ENCODE results near the gene SLAMF6. TPM values are rescaled to one million over a fixed set of nuclear protein-coding genes. Genes with fewer than 3 reads are reported as not detected.

SLAMF6 gene
- total and polyA plus RNA-seq, 3 experiments from 2014 or later, result 28.3 to 201 (median 30.7) TPM

DNA sequence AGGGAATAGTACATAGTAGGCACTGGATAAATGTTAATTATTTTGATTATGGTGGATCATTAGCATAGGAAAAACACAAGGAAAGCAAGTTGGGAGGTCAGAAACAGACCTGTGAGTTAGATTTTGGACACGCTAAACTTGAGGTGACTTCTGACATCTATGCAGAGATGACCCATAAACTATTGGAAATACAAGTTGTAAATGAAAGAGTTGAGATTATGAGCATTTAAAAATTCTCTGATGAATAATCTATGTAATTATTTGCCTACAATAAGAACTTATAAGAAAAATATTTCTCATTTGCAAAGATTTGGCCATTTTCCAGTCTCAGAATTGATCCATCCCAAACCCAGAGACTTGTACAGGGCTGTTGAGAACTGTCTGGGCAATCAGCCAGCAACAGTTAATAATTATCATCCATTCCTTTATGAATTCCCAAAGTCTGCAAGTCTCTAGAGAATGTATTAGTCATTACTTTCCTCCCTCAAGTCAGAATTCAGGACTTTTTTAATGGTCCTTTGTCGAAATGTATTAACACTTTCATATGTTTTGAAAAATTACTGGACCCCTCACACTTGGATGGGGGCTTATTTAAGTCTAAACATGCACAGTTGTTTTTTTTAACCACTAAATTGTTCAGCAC, 19.4 kb upstream of the SLAMF6 start:
- H3K9me3 ChIP-seq (ENCODE audit: low read length), result no peaks in the 10 kb centered on the region
- Mint-ChIP-seq H3K9me3 (no peaks in the 10 kb centered on the region), H3K4me1 (peaks cover 63 to 81% (median 76%) of the 10 kb centered on the region in 3 donors)

DNA sequence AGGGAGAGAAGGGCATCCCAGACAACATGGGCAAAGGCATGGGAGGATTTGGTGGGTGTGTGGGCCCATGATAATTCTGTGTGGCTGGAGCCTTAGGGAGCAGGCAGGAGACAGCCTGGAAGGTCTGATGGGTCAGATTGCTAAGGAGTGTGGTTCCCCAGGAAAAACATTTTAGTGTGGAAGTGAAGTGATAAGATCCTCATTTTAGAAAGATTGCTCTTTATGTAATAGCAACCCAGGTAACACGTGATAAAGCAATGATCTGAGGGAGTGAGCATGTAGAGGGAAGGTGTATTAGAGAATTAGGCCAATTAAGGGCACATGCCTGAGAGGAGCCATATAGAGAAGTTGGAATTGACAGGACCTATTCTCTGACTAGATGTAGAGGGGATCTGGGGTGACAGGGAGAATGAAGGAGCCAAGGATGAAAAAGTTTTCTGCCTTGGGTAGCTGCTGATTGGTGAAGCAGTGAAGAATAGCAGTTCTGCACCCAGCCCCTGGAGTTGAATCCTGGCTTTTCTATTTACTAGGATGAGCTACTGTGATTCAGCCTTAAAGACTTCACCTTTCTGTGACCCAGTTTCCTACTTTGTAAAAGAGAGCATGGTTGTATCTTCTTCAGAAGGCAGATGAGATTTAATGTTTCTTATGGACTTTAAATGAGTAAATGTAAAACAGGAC, 18.7 kb upstream of the SLAMF6 start:
- Mint-ChIP-seq H3K27me3 (no peaks in the 10 kb centered on the region), H3K4me1 (peaks cover 61 to 81% (median 78%) of the 10 kb centered on the region in 3 donors), H3K27ac (peak overlapping the region; percentile 77 to 98 (median 91)), H3K36me3 (peaks cover 12 to 32% (median 12%) of the 10 kb centered on the region in 3 donors), H3K9me3 (no peaks in the 10 kb centered on the region), H3K4me3 (peak overlapping the region in 6 of 7 donors; percentile 1 to 51 (median 18))
- Histone ChIP-seq H3K27me3 (ENCODE audit: insufficient read depth, low read length, poor library complexity, severe bottlenecking) (no peaks in the 10 kb centered on the region), H3K4me3 (ENCODE audit: low read length) (no peak overlapping the region), H3K4me1 (ENCODE audit: insufficient read depth, low read length) (peaks cover 55% of the 10 kb centered on the region), H3K36me3 (ENCODE audit: insufficient read depth, low read length) (no peaks in the 10 kb centered on the region), H3K9me3 (ENCODE audit: low read length) (no peaks in the 10 kb centered on the region), H3K27ac (ENCODE audit: low read depth, low read length) (peak overlapping the region; percentile 82)
- ChIA-PET CTCF (interaction anchor here (1.0 to 23.1 kb wide), 10 partner anchors 14 to 133 kb away, joined by 3 to 218 read pairs (median 8); partner anchors contain the start of gene SLAMF6), POLR2A (interaction anchor here (0.5 to 1.1 kb wide), 2 partner anchors 13 to 478 kb away, joined by 3 to 7 read pairs; no protein-coding TSS in a partner anchor)
- DNase-seq, result no peak

More for the DNA sequence above, 19.4 kb upstream of the SLAMF6 start:
- ChIA-PET POLR2A (interaction anchor here (1.2 kb wide), 1 partner anchor 63 kb away, joined by 5 read pairs; no protein-coding TSS in a partner anchor), CTCF (interaction anchor here (2.3 to 23.1 kb wide), 2 partner anchors 66 to 113 kb away, joined by 15 to 218 read pairs; no protein-coding TSS in a partner anchor)
- peaks cover 55% of the 10 kb centered on the region for H3K4me1 ChIP-seq (ENCODE audit: insufficient read depth, low read length)
- no peak for DNase-seq
- peaks cover 8 to 36% (median 16%) of the 10 kb centered on the region in 3 donors for H3K36me3 Mint-ChIP-seq
- H3K27me3 Mint-ChIP-seq, result peaks cover 0 to 1% of the 10 kb centered on the region in 2 donors
- peak overlapping the region in 1 of 7 donors; percentile 1 for H3K4me3 Mint-ChIP-seq
- peaks cover 3% of the 10 kb centered on the region for H3K36me3 ChIP-seq (ENCODE audit: insufficient read depth, low read length)
- no peak overlapping the region for H3K27ac ChIP-seq (ENCODE audit: low read depth, low read length)
- no peak overlapping the region for H3K4me3 ChIP-seq (ENCODE audit: low read length)
- no peaks in the 10 kb centered on the region for H3K27me3 ChIP-seq (ENCODE audit: insufficient read depth, low read length, poor library complexity, severe bottlenecking)
- peak overlapping the region; percentile 77 to 98 (median 91) for H3K27ac Mint-ChIP-seq

DNA sequence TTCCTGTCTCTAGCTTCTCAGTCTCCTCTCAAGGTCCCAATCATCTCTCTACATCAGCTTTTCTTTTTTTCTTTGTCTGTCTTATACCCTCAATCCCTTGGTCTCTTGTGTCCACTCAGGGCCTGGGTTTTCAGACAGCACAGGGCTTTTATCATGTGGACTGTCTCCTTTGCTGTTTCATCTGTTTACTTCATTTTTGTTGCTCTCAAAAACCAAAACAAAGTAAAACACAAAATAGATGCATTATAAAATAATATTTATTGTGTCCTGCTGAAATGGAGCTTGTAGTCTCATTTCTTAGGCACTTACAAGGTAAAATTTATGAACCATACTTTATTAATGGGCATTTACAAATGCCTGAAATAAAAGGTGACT, 17.8 kb upstream of the SLAMF6 start:
- CTCF ChIA-PET, result interaction anchor here (1.0 to 23.1 kb wide), 14 partner anchors 9 to 134 kb away, joined by 3 to 218 read pairs (median 8); partner anchors contain the start of gene SLAMF6
- Mint-ChIP-seq H3K27ac (peak overlapping the region; percentile 80 to 98 (median 94)), H3K4me1 (peaks cover 59 to 76% (median 76%) of the 10 kb centered on the region in 3 donors)

DNA sequence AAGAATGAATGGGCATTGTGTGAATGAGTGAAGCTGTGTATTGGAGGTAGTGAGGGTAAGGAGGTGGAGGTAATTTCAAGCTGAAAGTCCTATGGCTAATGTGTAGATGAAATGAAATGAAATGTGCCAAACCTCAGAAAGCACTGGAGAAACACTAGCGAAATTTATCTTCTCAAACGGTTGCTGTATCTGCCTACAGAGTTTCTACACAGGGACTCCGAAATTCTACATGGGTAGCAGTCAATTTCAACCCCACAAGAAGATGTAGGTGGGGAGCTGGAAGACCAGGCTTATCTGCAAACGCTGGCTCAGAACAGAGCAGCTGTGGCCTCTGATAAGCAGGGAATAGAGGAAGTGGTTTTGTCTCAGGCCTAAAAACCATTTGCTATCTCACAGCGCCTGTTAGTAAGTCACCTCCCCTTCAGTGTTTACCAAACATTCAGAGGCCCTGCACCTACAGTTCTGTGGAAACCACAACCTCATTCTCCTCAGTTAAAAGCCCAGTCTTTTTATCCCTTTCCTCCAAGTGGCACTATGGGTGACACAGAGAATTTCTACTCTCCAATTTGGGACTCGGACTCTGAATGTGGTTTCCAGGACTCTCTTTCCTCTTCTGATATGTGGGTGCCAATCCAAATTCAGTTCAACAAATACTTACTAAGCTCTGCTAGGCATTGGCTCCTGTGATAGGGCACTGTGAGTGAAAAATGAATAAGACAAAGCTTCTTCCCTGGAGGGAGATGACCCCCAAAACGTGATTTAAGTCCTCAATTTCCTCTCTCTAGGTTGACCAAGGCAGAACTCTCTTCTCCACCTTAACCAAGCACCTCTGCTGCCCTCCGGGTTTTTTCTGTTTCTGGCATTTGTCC, 17.2 kb upstream of the SLAMF6 start:
- Mint-ChIP-seq H3K4me3 (peak overlapping the region; percentile 8 to 84 (median 73)), H3K36me3 (peaks cover 7 to 27% (median 25%) of the 10 kb centered on the region in 3 donors), H3K27me3 (no peaks in the 10 kb centered on the region), H3K27ac (peak overlapping the region; percentile 80 to 98 (median 94)), H3K9me3 (peaks cover 2 to 11% (median 10%) of the 10 kb centered on the region in 5 donors), H3K4me1 (peaks cover 58 to 74% (median 73%) of the 10 kb centered on the region in 3 donors)
- H3K4me3 ChIP-seq (ENCODE audit: low read length), result peak overlapping the region; percentile 21
- ChIA-PET POLR2A (interaction anchor here (0.6 to 1.6 kb wide), 9 partner anchors 9 to 52 kb away, joined by 3 to 11 read pairs (median 4); partner anchors contain the start of gene SLAMF6), CTCF (interaction anchor here (1.0 to 23.1 kb wide), 15 partner anchors 9 to 135 kb away, joined by 3 to 218 read pairs (median 7); partner anchors contain the start of gene SLAMF6)
- peak overlapping the region; percentile 82 for H3K27ac ChIP-seq (ENCODE audit: low read depth, low read length)
- no peaks in the 10 kb centered on the region for H3K36me3 ChIP-seq (ENCODE audit: insufficient read depth, low read length)
- H3K4me1 ChIP-seq (ENCODE audit: insufficient read depth, low read length), result peaks cover 54% of the 10 kb centered on the region
- peaks cover 2% of the 10 kb centered on the region for H3K9me3 ChIP-seq (ENCODE audit: low read length)
- no peaks in the 10 kb centered on the region for H3K27me3 ChIP-seq (ENCODE audit: insufficient read depth, low read length, poor library complexity, severe bottlenecking)
- DNase-seq, result peak; percentile 16 to 75 (median 52)

More for the DNA sequence above, 17.8 kb upstream of the SLAMF6 start:
- peak overlapping the region; percentile 8 to 84 (median 73) for H3K4me3 Mint-ChIP-seq
- Histone ChIP-seq H3K4me3 (ENCODE audit: low read length) (peak overlapping the region; percentile 21), H3K36me3 (ENCODE audit: insufficient read depth, low read length) (no peaks in the 10 kb centered on the region), H3K9me3 (ENCODE audit: low read length) (no peaks in the 10 kb centered on the region), H3K27me3 (ENCODE audit: insufficient read depth, low read length, poor library complexity, severe bottlenecking) (no peaks in the 10 kb centered on the region), H3K27ac (ENCODE audit: low read depth, low read length) (peak overlapping the region; percentile 82), H3K4me1 (ENCODE audit: insufficient read depth, low read length) (peaks cover 55% of the 10 kb centered on the region)
- no peak for DNase-seq
- POLR2A ChIA-PET, result interaction anchor here (0.6 to 1.6 kb wide), 7 partner anchors 12 to 44 kb away, joined by 3 to 11 read pairs (median 4); partner anchors contain the start of gene SLAMF6
- peaks cover 0 to 8% (median 6%) of the 10 kb centered on the region in 5 donors for H3K9me3 Mint-ChIP-seq
- H3K36me3 Mint-ChIP-seq, result peaks cover 7 to 27% (median 22%) of the 10 kb centered on the region in 3 donors
- H3K27me3 Mint-ChIP-seq, result no peaks in the 10 kb centered on the region

DNA sequence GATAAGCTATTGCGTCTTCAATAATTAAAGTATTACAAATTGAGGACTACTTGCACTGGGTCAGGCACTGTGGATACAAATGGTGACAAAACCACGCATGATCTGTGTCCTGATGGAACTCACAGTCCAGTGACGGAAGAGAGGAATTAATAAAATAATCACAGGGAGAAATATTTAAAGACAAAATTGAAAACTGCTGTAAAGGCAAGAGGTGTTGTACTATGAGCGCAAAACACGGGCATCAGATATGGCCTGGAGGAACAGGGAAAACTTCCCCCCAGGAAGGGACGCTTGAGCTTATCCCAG, 16.6 kb upstream of the SLAMF6 start:
- H3K36me3 ChIP-seq (ENCODE audit: insufficient read depth, low read length), result no peaks in the 10 kb centered on the region
- POLR2A ChIA-PET, result interaction anchor here (1.0 to 1.6 kb wide), 4 partner anchors 9 to 52 kb away, joined by 3 to 11 read pairs (median 5); partner anchors contain the start of gene SLAMF6

DNA sequence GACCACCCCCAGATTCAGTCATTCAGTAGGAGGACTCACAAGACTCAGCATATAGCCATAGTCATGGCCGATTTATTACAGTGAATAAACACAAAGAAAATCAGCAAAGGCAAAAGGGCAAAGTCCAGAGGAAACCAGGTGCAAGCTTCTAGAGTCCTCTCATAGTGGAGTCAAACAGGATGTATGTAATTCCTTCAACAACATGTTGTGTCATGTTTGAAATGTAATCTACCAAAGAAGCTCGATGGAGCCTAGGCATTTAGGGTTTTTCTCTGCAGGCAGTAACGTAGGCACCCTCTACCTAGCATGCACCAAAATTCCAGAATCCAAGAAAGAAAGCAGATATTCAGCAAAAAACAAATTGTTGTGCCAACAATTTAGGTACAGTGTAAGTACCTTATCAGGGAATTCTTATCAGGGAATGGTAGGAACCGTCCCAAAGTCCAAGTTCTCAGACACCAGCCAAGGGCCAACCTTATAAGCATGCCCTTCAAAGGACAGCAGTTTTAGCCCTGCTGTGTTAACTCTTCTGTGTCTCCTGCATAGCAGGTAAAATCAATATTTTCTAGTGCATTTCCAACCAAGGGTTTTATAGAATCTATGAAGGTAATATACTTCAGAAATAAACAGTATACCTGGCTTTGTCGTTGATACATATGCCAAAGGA, 16.1 kb upstream of the SLAMF6 start:
- peak overlapping the region; percentile 69 for H3K27ac ChIP-seq (ENCODE audit: low read depth, low read length)
- no peaks in the 10 kb centered on the region for H3K27me3 ChIP-seq (ENCODE audit: insufficient read depth, low read length, poor library complexity, severe bottlenecking)
- CTCF ChIA-PET, result interaction anchor here (1.1 to 23.1 kb wide), 6 partner anchors 10 to 70 kb away, joined by 4 to 218 read pairs (median 10); partner anchors contain the start of gene SLAMF6
- Mint-ChIP-seq H3K36me3 (peaks cover 4 to 22% (median 21%) of the 10 kb centered on the region in 3 donors), H3K4me3 (peak overlapping the region in 6 of 7 donors; percentile 13 to 84 (median 68)), H3K9me3 (peaks cover 9 to 21% (median 19%) of the 10 kb centered on the region in 5 donors), H3K27me3 (no peaks in the 10 kb centered on the region), H3K4me1 (peaks cover 47 to 63% (median 62%) of the 10 kb centered on the region in 3 donors), H3K27ac (peak overlapping the region; percentile 80 to 98 (median 91))
- DNase-seq, result no peak
- peaks cover 5% of the 10 kb centered on the region for H3K9me3 ChIP-seq (ENCODE audit: low read length)
- H3K4me3 ChIP-seq (ENCODE audit: low read length), result no peak overlapping the region
- no peaks in the 10 kb centered on the region for H3K36me3 ChIP-seq (ENCODE audit: insufficient read depth, low read length)
- POLR2A ChIA-PET, result interaction anchor here (0.6 to 1.1 kb wide), 3 partner anchors 10 to 51 kb away, joined by 3 to 5 read pairs (median 3); no protein-coding TSS in a partner anchor
- H3K4me1 ChIP-seq (ENCODE audit: insufficient read depth, low read length), result peaks cover 43% of the 10 kb centered on the region

More for the DNA sequence above, 16.6 kb upstream of the SLAMF6 start:
- H3K4me3 Mint-ChIP-seq, result peak overlapping the region; percentile 8 to 84 (median 73)
- H3K36me3 Mint-ChIP-seq, result peaks cover 4 to 24% (median 23%) of the 10 kb centered on the region in 3 donors
- CTCF ChIA-PET, result interaction anchor here (1.1 to 23.1 kb wide), 11 partner anchors 10 to 135 kb away, joined by 4 to 218 read pairs (median 8); partner anchors contain the start of gene SLAMF6
- H3K9me3 Mint-ChIP-seq, result peaks cover 5 to 16% (median 15%) of the 10 kb centered on the region in 5 donors
- H3K27ac Mint-ChIP-seq, result peak overlapping the region; percentile 80 to 98 (median 94)
- Histone ChIP-seq H3K9me3 (ENCODE audit: low read length) (peaks cover 5% of the 10 kb centered on the region), H3K27me3 (ENCODE audit: insufficient read depth, low read length, poor library complexity, severe bottlenecking) (no peaks in the 10 kb centered on the region), H3K4me1 (ENCODE audit: insufficient read depth, low read length) (peaks cover 48% of the 10 kb centered on the region), H3K27ac (ENCODE audit: low read depth, low read length) (peak overlapping the region; percentile 69), H3K4me3 (ENCODE audit: low read length) (peak overlapping the region; percentile 21)
- DNase-seq, result no peak
- H3K27me3 Mint-ChIP-seq, result no peaks in the 10 kb centered on the region
- peaks cover 52 to 68% (median 67%) of the 10 kb centered on the region in 3 donors for H3K4me1 Mint-ChIP-seq
